ENCODE data around the gene ROR2. TPM values are rescaled to one million over a fixed set of nuclear protein-coding genes. Genes with fewer than 3 reads are reported as not detected.

The ROR2 gene
- total RNA-seq, 1 experiment from 2014 or later: not detected

DNA sequence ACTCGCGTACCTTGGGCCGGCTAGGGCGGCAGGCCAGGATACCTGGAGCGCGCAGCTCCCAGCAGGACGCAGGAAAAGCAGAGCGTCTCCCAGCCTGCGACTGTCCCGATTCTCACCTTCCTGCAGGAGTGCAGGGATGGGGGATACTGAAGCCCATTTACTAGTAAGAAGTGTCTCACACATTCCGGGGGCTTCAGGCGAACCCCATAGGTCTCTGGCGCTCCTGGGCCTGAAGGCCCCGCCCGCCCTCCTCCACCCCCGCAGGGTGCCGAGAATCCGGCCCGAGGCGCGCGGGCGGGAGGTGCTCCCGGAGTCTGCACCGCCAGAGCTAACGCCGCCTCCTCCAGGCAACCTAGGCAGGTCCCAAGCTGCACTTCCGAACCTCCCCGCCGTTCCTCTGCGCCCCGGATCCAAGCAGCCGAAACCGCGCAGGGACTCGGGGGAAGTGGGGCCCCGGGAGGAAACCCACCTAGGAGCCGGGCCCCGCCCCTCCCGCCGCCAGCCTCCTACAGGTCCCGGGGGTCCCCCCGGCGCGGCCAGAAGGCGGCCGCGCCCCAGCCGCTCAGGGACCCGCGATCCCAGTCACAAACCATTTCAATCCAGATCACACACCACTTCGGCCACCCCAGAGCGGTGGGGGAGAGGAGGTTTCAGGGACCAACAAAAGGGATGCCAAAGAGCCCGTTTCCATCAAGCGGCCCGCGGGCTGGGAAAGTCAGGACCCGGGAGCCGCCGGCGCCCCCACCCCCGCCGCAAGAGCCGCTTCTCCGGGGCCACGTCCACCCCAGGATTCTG is 1.2 kb downstream of the ROR2 start:
- peak; percentile 38 for DNase-seq (ENCODE audit: low spot score)

DNA sequence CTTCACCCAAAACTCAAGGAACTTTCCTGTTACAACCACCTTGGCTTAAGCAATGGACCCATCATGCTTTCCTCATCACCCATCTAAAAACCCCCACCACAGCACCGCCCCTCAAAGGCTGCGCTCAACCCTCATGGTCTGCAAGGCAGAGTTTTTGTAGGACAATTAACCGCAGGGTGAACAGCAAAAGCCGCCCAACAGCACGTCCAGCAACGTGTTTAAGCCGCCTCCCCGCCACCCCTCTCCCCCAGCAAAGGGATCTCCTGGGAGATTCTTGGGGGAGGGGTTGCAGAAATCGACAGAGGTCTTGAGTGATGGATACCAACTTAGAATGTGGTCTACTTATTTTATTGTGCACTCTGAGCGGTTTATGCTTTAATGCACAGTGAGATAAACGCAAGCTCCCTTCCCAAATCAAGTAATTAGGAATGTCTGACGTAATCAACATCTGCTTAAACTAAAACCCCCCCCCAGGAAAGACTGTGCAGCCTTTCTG is 1.9 kb downstream of the ROR2 start:
- DNase-seq (ENCODE audit: low spot score): no peak

DNA sequence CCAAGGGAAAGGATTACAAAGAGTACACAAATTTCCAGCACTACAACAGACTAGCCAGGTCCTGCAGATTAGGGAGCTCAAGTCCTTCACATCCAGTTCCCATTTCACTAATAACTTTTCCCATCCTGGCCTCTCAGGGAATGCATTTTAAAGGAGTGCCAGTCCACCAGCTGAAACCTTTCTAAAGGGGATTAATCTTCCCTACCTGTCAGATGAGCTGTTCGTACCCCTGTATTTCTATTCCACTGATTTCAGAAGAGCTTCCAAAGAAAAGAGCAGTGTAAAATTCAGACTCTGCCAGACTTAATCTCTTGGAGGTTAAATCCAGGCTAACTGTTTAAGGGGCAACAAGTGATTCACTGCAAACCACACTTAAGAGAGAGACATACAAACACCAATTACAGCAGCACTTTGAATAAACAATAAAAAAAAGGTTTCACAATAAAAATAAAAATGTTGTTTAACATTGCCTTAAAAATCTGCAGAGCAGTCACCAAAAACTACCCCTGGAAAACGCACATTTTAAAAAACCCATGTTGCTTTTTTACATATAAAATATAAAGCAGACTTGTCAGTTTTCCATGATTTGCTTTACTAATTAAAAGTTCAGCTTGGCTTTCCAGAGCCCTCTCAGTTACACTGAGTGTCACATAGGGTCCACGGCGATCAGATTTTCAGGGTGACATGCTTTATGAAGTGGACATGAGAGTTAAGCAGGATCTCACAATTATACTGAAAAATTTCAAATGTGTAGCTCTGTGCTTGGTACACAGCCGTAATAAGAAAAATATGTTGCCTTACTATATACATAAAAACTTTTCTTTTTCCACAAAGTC is 3.2 kb downstream of the ROR2 start:
- no peak for DNase-seq (ENCODE audit: low spot score)

DNA sequence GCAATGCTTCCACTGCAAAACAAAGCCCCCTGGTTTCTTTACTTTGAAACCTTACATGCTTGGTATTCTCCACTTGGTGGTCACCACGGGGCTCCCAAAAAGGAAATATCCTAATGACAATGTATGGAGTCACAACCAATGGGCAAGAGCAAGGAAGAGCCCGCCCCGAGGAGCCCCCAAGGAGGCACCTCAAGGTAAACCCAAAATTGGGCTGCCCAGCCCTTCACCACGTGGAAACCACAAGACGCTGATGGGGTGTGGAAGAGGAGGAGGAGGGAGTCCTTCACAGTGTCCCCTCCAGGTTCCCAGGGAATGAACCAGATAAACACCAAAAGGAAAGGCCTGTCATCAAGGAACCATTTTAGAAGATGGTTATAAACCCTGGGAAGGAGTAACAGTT is 3.8 kb downstream of the ROR2 start:
- no peak for DNase-seq (ENCODE audit: low spot score)

DNA sequence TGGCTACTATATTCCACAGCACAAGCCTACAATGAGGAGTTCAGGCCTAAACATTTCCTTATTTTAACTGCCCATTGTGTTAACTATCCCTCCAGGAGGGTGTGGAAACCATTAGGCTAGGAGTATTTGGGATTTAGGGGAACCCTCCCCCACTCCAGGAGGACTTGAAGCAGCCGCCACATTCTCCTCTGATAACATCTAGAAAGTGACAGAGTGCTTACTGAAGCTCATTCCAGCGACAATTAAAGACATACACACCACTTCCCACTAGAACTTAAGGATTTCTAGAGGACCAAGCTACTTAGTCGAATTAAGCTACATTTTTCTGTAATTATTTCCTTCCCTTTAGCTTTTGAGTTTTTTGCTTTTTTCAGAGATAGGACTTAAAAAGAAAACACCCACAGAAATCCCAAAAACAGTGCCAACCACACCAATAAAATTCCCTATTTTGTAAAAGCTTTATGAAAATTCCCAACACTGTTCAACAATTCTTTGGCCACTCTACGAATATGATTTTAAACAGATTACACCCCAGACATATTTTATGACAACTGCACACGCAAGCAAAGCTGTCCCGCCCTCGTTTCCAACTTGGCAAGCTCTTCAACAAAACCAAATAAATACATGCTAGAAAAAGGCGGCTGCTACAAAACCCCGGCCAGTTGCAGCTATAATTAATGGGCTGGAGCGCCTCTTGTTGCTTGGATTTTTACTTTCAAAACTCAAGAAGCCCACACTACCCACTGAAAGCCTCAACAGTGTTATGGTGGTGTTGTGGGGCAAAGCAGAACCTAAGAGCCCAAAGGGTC is 4.5 kb downstream of the ROR2 start:
- DNase-seq (ENCODE audit: low spot score): no peak

DNA sequence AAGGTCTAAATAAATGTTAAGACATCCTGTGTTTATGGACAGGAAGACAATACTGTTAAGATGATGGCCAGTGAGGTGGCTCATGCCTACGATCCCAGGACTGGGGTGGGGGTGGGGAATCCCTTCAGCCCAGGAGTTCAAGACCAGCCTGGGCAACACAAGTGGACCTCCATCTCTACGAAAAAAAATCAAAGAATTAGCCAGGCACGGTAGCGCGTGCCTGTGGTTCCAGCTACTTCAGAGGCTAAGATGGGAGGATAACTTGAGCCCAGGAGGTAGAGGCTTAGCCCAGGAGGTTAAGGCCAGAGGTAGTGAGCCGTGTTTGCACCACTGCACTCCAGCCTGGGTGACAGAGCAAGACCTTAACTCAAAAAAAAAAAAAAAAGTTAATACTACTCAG is 5.3 kb downstream of the ROR2 start:
- DNase-seq (ENCODE audit: low spot score): no peak

DNA sequence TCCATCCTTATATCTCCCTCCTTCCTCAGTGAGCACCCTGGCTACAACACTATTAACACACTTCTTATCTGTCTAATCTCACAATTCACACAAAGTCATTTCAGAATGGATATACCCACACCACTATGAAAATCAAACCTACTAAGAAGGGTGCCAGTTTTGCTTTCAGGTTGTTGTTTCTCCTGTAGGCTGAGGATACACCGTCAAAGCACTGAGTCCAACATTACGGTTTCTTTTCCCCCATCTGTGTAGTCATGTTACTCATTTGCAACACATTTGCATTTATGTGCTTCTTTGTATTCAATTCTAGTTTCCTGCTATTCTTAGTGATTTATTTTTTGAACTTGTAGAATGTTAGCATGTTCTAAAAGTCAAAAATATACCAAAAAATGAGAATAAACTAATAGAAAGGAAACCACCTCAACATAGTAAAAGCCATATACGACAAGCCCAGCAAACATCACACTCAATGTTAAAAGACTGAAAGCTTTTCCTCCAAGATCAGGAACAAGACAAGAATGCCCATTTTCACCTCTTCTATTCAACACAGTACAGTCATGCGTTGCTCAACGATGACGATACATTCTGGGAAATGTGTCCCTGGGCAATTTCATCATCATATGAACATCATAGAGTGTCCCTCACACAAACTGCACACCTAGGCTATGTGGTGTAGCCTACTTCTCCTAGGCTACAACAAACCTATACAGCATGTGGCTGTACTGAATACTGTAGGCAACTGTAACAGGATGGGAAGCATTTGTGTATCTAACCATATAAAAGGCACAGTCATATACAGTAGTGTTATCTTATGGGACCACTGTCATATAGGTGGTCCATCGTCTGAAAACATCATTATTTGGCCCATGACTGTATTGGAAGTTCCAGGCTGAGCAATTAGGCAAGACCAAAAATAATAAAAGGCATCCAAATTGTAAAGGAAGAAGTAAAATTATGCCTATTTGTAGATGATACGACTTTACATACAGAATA is 6.3 kb downstream of the ROR2 start:
- DNase-seq (ENCODE audit: low spot score): no peak

DNA sequence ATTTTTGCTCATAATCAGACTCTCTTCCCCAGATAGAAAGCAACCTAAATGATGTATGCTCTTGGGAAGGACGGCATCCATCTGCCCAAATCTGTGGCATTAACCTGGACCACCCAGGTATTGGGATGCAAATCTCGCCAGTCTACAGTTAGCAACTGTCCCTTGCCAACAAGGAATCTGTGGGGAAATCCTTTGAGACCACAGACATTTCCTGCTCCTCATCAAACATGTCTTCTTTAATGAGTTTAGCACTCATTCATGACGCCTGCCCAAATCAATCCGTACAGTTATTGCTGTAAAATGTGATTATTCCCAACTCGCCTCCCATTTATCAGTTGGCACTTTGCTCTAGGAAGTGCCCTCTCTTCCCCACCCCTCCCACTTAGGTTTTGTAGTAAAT is 7.8 kb downstream of the ROR2 start:
- DNase-seq (ENCODE audit: low spot score): no peak

DNA sequence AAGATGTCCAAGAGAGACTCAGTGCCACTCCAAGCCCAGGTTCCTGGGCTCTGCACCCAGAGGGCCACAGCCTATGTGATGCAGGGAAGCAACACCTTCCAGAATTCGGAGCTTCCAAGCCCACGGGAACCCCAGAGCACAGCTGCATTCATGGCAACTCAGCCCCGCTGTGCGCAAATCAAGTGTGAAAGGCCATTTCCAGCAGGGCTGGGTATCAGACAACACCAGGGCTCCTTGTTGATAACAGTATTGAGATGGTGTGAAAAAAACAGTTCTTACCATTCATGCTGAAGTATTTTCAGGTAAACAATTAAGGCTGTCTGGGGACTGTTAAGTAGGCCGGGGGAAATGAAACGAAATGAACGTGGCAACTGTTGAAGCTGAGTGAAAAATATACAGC is 10.1 kb downstream of the ROR2 start:
- no peak for DNase-seq (ENCODE audit: low spot score)

DNA sequence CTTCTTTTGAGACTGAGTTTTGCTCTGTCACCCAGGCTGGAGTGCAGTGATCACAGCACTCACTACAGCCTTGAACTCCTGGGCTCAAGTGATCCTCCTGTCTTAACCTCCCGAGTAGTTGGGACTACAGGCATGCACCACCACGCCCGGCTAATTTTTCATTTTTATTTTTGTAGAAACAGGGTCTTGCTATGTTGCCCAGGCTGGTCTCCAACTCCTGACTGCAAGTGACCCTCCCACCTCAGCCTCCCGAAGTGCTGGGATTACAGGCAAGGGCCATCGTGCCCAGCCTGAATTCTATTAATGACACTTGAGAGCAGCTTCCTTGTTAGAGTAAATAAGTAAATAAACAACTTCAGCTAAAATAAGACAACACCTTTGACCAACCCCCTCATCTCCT is 12.3 kb downstream of the ROR2 start:
- DNase-seq (ENCODE audit: low spot score): no peak

DNA sequence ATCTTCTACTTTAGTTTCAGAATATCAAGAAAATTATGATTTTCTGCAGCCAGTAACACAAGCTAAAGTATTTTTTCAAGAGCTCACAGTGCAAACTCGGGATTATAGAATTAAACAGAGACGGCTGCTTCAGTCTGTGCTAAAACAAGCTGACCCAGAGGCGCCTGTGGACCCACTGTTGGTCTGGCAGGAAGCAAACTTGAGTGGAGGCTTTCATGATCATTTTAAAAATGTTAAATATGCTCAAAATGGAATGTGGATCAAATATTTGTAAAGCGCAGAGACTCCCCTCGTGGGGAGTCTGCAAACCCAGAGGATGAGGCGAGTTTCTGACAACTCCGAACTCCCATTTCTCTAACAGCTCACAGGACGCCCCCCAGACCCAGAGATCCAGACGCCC is 13.0 kb downstream of the ROR2 start:
- DNase-seq (ENCODE audit: low spot score): no peak

DNA sequence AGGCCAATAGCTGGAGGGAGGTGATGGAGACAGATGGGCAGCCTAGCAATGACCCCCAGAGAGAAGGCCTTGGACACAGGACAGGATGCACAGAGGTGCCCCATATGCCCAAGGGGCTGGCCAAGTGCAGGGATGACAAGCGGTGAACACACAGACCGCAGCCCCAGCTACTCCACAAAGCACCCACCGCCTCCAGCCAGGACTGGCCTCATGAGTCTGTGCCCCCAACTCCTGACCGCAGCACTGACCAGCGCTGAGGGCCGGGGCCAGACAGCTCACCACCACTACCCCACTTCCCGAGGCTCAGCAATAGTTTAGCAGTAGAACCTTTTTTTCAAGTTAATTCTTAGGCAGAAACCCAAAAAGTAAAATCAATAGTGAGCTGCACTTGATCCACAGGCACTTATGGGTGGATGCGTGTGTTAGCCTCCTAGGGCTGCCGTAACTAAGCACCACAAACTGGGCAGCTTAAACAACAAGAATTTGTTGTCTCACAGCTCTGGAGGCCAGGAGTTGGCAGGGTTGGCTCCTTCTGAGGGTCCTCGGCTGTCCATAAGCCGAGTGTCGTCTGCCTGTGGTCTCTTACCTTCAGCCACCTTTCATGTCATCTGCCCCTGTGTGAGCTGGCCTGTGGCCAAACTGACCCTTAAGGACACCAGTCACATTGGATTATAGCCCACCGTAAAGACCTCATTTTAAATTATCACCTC is 14.1 kb downstream of the ROR2 start:
- no peak for DNase-seq (ENCODE audit: low spot score)

DNA sequence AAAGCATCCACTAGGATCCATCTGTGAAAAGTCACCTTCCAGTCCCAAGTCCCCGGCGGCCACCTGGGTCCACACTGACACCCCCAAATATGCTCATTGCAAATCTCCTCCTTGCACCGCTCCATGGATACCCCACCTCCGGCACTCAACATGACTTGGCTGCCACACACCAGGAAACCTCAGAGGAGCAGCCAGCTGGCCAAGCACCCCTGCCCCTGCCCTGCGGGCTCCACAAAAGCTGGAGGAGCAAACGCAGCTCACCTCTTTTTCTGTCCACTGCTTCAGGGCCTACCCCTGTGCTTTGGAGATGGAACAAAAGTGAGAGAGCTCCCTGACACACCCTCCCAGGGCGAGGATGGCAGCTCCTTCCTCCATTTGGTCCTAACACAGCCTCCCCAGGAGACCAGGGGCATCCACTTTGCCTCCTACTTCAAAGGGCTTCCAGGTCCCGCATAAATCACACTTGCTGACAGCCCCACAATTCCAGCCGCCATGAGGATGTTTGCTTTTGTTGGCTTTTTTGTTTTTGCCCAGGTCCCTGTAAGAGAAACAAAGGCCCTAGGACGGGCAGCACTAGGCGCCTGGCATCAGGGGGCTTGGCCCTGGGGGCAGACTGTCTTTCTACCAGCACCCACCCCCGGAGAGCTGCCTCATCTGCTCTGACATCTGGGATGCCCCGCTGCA is 14.8 kb downstream of the ROR2 start:
- no peak for DNase-seq (ENCODE audit: low spot score)

DNA sequence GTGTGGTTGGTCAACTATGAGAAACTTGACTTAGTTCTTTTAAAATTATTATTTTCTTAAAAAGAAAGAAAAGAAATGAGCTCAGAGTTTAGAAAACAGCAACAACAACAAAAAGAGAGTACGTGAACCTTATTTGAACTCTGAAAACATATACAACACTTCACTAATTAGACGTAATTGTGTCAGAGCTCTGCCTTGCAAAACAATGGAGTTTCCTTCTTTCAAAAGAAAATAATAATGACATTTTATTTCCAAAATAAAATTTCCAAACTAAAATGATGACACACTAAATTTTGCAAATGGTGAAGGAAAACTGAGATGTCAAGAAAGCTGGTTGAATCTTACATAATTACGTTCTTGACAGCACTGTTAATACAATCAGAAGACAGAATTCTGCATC is 15.4 kb downstream of the ROR2 start:
- DNase-seq (ENCODE audit: low spot score): no peak

DNA sequence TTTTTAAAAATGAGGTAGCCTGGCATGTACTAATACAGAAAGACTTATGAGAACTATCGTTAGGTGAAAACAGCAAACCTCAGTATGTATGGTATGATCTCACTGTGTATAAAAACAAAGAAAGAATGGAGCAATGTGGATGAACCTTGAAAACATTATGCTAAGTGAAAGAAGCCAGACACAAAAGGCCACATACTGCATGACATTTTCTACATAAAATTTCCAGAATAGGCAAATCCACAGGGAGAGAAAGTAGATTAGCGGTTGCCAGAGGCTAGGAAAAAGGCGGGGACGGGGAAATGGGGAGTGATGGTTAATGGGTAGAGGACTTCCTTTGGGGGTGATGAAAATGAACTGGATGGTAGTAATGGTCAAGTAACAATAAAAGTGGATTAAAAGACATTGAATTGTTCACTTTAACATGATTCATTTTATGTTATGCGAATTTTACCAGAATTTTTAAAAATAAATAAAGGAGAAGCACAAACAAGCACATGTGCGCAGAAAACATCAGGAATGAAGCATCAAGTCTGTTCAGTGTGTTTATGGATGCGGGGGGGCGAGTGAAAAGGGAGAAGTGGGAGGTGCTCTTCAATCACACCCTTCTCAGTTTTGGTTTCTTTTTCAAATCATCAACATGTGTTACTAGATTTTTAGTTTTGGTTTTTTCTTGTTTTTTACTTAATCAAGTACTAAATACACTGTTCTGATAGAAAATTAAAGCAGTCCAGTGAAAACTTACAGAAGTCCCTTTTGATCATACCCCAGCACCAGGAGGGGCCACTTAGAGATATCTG is 16.3 kb downstream of the ROR2 start:
- DNase-seq (ENCODE audit: low spot score): no peak

DNA sequence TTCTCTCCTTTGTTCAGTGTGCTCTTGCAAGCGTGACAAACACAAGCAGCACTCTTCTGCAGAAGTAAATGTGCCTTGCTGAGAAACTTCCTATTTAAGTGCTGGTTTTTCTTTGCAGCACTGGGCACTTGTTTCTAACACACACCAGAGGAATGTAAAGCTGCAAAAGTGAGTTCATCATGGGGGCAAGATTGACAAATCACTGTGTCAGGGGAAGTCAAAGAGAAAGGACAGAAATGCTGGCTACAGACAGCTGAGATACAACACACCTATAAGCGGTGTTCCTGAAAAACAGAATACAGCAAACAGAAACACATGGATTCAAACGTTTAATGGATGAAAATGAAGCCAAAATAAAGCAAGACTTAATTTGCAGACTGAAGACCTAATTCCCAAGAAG is 19.6 kb downstream of the ROR2 start:
- peak; percentile 28 for DNase-seq (ENCODE audit: low spot score)

DNA sequence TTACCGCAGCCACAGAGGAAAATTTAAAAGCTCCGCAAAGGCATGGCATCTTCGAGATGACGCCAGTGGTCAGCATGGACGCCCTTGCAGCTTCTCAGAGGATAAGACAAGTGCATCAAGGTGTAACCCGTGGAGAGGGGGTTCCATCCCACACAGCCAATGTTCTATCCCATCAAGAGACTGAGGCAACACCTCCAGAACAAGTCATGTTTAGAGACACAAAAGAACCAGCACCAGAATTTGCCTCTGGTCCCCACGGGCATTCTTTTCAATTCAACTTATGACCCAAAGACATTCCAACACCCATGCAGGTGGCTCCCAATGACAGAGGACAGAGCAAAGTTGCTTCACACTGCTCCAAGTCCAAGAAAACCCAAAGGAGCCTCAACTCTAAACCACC is 20.7 kb downstream of the ROR2 start:
- DNase-seq (ENCODE audit: low spot score): no peak

DNA sequence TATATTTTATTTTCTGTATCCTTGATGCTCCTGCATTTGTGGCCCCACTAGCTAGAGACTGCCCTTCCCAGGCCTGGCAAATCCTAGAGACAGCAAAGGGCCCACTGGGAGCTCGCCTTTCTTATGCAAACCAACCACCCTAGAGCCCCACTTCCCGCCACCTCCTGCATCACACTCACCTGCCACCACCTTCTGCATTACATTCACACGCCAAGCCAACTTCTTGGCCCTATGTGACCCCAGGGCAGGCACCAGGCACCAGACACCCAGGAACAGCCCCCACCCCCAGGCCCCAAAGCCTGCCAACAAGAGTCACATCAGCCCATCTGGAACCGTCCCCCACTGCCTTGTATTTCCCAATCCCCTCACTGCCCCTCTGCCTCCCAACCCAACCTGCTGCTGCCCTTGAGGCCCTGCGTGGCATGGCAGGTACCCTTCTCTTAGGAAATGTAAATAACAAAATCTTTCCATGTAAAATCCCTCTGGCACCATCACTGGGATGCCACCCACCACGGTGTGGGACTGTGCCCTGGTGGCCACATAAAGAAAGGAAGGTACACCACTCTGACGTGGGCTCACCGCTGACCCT is 22.0 kb downstream of the ROR2 start:
- no peak for DNase-seq (ENCODE audit: low spot score)

Measured in A172 (cell line).